DMS 273 (cell line): ENCODE results near the gene IFT20.

ENCODE experiments used
- DNase-seq: peaks from one replicate; lab custom pipeline; 2025; ENCODE audit not compliant: unreplicated experiment; lab: John Stamatoyannopoulos, UW

Gene IFT20, protein sequence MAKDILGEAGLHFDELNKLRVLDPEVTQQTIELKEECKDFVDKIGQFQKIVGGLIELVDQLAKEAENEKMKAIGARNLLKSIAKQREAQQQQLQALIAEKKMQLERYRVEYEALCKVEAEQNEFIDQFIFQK

DNA sequence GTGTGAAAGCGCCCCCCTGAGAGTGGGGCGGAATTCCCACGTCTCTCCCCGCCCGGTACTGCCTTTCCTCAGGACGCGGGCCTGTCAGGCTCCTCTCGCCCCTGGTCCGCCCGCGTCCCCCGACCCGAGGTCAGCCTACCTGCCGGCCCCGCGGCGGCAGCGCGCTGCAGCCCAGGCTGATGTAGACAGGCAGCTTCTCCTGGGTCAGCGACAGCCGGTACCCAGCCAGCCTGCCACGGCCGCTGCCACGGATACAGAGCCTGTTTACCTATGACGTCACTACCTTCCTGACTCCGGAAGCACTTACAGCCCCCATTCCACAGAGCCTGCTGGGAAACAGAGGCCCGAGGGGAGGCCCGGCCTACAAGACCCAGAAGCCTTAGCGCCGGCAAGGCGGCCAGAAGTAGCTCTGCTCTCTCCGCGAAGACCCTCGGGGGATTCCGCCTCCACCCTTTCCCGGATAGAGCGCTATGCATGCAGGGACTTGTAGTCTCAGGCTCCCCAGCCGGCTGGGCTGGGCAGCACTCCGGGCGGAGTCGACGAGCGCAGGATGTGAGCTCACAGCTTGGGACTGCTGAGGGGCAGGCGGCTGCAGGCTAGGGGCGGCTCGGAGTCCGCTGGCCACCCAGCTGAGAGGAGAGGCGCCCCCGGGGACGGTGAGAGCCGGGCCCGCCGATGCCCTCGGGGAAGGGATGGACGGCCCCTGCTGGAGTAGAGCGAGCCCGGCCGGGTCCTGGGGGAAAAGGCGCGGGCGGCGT lies at the start of gene IFT20, which contains the start of gene TNFAIP1:
Gene IFT20, minus strand, starts transcription at position 272 of the 758 bp plus-strand sequence. CDS start 3,487 bp downstream, outside the sequence.
Gene TNFAIP1, plus strand, starts transcription at position 561 of the 758 bp plus-strand sequence. CDS start 3,761 bp downstream, outside the sequence.
- peak; percentile 100 for DNase-seq

DNA sequence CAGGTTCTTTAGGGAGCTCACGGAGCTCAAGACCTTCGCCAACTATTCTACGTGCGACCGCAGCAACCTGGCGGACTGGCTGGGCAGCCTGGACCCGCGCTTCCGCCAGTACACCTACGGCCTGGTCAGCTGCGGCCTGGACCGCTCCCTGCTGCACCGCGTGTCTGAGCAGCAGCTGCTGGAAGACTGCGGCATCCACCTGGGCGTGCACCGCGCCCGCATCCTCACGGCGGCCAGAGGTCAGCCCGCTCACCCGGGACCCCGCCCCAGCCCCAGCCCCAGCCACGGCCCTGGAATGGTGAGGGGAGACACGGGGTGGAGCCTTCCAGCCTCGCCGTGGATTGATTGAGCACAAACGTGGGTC lies 49.7 kb upstream of the IFT20 start:
- DNase-seq: no peak

DNA sequence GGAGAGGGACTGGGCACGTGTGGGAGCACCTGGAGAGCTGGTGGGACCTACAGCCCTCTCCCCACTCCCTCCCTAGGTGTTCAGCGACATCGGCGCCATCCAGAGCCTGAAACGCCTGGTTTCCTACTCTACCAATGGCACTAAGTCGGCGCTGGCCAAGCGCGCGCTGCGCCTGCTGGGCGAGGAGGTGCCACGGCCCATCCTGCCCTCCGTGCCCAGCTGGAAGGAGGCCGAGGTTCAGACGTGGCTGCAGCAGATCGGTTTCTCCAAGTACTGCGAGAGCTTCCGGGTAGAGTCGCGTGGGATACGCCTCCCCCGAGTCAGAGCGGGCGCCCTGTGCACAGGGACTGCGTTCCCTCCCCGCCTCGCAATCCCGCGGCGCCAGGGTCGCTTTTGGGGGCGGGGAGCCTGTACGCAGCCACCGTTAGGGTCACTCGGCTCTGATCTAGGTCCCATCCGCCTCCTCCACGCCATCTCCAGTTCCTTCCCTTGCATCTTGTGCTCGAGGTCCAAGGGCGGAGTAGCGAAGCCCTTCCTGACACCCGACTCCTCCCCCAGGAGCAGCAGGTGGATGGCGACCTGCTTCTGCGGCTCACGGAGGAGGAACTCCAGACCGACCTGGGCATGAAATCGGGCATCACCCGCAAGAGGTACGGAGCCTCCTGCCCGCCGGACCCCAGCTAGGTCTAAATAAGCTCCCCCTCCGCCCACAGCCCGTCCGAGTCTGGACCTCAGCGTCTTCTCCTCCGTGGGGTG lies 49.2 kb upstream of the IFT20 start:
- no peak for DNase-seq

DNA sequence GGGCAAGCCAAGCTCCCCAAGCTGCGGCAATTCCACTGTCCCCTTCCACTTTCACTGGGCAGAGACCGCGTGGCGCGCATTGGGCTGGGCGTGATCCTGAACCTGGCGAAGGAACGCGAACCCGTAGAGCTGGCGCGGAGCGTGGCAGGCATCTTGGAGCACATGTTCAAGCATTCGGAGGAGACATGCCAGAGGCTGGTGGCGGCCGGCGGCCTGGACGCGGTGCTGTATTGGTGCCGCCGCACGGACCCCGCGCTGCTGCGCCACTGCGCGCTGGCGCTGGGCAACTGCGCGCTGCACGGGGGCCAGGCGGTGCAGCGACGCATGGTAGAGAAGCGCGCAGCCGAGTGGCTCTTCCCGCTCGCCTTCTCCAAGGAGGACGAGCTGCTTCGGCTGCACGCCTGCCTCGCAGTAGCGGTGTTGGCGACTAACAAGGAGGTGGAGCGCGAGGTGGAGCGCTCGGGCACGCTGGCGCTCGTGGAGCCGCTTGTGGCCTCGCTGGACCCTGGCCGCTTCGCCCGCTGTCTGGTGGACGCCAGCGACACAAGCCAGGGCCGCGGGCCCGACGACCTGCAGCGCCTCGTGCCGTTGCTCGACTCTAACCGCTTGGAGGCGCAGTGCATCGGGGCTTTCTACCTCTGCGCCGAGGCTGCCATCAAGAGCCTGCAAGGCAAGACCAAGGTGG lies 46.0 kb upstream of the IFT20 start:
- no peak for DNase-seq

DNA sequence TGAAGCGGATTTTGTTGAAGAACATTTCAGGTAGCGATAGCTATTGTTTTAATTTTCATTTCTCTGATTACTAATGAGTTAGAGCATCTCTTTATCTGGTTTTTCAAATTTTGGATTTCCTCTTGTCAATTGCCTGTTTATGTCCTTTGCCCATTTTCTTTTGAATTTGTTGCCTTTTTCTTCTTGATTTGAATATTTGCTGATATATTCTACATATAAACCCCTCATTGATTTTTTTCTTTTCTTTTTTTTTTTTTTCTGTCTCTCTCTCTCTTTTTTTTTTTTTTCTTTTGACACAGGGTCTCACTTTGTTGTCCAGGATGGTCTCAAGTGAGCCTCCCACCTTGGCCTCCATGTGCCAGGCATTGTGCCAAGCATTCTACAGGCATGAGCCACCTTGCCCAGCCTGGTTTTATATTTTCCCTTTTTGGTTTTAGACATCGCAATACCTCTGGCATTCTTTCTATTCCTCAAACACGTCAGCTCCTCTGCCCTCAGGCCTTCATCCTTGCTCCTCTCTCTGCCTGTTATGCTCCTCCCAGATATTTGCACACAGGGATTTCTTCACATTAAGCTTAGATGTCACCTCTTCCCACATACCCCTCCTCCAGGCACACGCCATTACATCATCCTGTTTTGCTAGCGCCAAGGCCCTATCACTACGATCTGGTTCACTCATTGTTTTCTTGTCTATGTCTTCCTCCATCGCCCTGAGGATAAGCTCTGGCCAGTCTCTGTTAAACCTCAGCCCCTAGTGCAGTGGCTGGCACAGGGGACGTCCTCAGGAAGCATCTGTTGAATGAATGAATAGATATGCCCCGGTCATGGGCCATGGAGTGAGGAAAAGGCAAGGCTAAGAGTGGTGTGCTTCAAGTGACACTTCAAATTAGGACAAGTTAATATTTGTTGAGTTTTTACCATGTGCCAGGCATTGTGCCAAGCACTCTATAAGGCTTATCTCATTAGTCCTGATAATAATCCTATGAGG lies 44.8 kb upstream of the IFT20 start:
- no peak for DNase-seq

DNA sequence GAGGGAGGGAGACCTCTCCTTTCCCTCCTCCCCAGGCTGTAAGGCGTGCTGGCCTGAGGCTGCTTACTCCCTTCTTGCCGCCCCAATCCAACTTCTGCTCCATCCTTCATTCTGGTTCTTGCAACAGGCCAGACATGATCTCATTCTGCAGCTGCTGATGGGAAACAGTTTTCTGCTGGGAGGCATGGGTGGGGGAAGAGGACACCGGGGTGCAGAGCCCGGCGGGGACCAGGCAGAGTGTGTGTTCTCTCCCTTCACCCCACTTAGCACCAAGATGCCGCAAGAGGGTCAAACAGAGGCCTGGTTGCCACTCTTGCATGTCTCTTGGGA lies 37.6 kb upstream of the IFT20 start:
- peak; percentile 50 for DNase-seq

DNA sequence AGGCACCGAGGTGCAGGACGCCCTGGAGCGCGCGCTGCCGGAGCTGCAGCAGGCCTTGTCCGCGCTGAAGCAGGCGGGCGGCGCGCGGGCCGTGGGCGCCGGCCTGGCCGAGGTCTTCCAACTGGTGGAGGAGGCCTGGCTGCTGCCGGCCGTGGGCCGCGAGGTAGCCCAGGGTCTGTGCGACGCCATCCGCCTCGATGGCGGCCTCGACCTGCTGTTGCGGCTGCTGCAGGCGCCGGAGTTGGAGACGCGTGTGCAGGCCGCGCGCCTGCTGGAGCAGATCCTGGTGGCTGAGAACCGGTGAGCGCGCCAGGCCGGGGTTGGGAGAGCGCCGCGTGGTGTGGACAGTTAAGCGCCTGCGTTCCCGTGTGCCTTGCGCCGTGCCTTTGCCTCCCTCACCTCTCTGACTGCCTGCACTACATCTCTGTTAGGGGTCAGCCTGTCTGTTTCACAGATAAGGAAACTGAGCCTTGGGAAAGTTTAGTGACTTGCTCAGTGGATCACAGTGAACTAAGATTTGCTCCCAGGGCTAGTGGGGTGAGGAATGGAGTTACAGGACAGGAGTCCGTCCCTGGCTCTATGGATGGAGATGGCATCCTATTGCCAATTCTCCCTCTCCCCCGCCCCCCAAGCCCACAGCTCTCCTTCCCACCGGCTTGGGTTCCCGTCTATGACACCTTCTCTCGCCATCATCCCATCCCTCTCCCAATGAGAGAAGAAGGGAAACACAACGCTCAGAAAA lies 37.1 kb upstream of the IFT20 start:
- DNase-seq: peak; percentile 74

DNA sequence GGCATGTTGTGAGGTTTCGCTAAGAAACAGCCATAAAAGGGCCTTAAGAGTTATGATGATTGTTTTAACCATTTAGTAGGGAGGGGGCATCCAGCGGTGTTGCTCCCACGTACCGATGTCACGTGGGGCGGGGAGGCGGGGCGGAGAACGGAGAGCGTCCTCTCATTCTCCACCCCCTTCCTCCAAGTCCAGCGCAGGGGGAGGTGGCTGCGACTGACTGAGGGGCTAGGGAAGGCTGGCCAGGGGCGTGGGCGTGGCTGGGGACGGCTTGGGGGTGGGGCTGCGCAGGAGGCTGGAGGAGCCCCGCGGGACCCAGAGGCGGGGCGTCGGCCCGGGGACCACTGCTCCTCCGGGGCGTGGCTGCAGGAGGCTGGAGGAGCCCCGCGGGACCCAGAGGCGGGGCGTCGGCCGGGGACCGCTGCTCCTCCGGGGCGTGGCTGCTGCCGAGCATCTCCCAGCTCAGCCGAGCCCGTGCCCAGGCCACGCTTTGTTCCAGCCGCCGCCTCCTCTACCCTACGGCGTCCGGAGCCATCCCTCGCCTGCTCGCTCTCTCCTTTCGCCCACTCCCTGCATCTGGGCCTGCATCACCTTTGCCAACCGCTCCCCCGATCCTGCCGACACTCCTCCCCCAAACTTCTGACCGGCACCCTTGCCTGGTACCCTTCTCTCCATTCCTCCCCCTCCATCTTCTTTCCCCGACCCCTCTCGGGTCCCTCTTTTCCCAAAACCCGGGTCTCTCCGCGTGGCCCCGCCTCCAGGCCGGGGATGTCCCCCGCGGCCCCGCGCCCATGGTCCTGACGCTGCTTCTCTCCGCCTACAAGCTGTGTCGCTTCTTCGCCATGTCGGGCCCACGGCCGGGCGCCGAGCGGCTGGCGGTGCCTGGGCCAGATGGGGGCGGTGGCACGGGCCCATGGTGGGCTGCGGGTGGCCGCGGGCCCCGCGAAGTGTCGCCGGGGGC lies 36.3 kb upstream of the IFT20 start, which contains the start of gene SARM1:
Gene SARM1, plus strand, starts transcription at position 450 of the 958 bp plus-strand sequence. Its CDS starts 339 bp downstream, at position 789.
- peak; percentile 97 for DNase-seq

DNA sequence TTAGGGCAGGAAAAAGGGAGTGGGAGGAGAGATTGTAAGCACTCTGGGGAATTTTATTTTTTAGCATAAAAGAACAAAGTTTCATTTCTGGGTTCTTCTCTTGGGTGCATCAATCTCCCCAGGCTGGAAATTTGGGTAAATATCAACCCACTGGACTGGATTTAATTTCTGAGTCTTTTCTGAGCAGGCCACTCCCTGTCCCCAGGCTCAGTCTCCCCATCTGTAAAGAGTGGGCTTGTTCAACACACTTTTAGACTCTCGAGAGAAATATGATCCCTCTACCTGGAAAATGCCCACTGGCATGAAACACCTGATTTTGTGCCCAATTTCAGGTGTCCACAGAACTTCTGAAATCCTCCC lies 35.5 kb upstream of the IFT20 start:
- no peak for DNase-seq

DNA sequence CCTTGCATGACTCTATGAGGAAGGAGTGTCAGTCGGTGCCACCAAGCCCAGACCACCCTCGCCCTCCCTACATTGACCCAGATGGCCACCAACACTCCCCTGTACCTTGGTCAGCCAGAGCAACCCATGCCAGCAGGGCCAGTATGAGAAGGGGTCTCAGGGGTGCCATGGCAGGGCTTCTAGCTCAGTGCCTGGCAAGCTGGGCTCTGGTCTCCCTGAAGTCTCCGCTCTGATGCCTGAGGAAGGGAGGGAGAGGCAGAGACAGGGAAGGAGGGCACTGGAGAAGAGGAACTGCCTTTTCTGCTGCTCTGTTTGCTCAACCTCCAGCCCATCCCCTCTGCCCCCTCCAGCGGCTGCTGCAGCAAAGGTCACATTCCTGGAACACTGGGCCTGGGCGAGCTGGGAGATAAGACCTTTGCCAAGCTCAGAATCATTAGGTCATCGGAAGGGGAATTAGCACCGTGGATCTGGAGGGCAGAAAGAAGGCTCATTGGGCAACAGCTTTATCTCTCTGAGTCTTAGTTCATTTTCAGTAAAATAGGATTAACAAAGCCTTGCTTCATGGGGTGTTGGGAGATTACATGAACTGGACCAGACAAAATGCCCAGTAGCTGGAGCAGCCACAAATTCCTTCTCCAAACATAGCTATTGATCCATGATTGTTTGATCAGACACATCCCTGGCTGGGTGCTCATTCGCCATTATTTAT lies 34.9 kb upstream of the IFT20 start, which contains the start of gene VTN:
Gene VTN, minus strand, starts transcription at position 273 of the 709 bp plus-strand sequence. Its CDS starts 104 bp downstream, at position 169.
- peak; percentile 54 for DNase-seq

DNA sequence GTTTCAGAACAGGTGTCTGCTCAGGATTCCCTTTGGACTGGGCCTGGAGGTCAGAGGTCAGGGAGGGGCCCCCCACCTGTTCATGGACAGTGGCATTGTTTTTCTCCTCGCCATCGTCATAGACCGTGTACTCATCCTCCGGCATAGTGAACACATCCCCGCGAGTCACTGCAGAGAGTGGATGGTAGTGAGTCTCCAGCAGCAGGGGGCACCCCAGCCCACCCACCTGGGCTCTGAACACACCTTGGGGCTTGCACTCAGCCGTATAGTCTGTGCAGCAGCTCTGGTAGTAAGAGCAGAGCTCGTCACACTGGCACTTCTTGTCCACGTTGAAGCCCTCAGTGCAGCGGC lies 34.4 kb upstream of the IFT20 start:
- no peak for DNase-seq

DNA sequence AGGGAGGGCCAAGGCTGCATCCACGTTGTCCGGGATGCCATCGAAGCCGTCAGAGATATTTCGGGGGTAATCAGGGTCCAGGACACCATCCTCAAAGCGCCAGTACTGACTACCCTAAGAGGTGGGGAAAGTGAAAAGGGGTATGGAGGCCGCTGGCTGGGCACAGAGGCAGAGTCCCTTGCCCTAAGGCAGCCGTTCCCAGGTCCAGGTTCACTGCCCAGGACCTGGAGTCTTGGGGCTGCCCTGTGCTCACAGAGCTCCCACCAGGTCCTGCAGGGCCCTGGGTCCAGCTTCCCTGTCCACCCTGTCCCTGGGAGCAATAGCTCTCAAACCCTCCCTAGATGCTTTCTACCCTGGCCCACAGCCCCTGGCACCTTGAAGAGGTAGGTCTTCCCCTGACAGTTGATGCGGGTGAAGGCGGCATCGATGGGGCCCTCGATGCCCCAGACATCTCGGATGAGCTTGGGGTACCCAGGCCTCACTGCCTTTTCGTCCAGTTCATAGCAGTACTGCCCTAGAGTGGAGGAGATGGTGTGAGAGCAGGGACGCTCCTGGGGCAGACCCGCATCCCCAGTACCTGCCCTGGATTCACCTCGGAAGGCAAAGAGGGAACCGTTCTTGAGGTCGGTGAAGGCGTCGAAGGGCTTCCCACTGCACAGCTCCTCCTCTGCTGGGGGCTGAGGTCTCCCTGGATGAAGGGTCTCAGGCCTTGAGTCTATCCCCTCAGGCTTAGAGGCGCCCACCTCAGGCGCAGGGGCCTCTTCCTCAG lies 33.8 kb upstream of the IFT20 start:
- no peak for DNase-seq

DNA sequence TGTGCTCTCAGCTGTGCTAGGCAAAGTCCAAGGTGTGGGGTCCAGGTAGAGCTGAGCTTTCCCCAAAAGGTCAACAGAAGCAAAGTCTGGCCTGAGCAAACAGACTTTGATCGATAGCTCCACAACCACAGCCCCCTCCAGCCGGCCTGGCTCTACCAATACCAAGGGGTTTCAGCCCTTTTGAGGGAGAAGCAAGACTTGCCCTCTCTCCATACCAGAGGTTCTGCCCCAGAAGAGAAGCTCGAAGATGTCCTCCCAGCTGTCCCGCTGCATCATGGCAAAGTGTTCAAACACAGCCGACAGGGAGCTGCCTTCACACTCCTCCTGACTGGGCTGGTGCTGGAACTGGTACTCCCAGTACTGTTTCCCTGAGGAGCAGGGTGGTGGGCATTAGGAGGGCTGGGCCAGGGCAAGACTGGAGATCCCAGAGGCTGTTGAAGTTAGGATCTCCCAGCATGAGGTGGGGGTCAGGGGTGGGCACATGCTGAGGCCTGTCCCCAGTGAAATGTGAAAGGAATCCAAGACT lies 33.1 kb upstream of the IFT20 start:
- DNase-seq: no peak

DNA sequence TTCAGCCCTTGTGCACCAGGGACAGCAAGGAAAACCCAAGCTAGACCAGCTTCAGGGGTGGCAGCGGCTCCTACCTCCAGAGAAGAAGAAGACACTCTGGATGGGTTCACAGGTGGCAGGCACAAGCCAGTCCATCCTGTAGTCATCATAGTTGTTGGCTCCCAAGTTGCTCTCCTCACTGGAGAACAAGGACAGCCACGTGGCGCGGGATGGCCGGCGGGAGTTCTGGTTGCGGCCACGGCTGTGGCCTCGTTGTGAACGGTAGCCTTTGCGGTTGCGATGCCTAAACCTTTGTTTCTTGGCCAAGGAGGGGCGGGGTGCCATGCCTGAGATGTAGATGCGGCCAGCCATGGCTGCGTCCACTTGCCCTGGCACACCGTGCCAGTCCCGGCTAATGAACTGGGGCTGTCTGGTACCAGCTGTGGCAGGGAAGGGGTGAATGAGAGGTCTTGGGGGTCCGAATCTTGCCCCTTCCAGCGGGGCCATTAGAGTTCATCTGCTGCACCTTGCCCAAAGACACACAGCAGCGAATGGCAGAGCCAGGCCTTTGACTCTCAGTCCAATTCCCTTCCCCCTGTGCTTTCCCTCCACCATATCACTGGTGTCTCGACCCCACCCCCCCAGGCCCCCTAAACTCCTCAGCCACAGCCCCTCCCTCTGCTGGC lies 32.5 kb upstream of the IFT20 start:
- DNase-seq: no peak

DNA sequence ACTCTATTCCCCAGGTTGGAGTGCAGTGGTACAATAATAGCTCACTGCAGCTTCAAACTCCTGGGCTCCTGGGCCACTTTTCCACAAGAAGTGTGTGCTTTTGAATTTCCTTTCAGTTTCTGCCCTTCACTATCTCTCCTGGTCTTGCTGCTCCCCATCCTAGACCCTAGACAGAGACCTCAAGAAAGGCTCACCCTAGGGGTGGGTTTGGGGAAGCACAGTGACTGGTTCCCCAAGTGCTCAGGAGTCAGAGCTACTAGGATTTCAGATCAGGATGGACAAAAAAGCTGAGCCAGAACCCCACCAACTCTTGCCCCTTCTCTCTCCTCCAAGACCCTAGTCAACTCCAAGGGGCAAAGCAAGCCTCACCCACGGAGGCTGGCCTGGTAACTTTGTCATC lies 31.3 kb upstream of the IFT20 start:
- DNase-seq: peak; percentile 32

DNA sequence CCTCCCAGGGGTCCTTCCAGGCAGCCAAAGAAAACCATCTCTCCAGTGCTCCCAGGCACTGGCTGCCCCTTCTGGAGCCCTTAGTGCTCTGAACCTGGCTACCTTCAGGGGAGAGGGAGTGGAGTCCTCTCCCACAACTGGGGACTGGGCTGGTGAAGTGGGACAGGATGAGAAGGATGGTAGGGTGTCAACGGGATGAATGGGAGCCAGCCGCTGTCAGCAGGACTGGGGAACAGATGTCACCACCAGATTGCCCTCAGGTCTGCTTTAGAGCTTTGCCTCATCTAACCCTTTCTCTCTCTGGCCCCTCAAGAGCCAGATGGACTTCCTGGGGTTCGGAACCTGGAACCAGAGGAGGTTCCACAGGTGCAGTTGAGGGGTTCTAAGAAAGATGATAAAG lies 30.2 kb upstream of the IFT20 start:
- DNase-seq: peak; percentile 83
